ENCODE results near the gene TRIM24.
A peak's percentile ranks its signal among the peaks of the same experiment; 100 is the strongest.
"Not testable (repeated sequence)": the region's sequence is repeated elsewhere in the genome, so short reads cannot be mapped to it uniquely, and the experiment has no call there.

The TRIM24 gene

DNA sequence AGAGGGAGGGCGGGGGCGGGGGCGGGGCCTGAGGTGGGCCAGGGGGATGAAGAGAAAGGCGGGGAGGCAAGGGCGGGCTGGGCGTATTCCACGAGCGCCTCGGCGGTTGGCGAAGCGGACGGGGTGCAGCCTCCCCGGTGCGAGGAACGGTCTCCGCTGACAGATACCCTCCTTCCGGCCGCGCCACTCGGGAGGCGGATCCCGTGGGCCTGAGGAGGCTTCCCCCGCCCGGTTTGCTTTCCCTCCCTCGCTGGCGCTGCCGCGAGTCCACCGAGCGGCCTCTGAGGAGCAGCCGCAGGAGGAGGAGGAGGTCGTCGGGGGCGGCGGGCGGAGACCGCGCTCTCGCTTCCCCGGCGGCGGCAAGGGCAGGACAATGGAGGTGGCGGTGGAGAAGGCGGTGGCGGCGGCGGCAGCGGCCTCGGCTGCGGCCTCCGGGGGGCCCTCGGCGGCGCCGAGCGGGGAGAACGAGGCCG, at the start of gene TRIM24:
TRIM24 (plus strand) TSS at position 84 of the 473 bp plus-strand sequence; CDS start at position 374, 290 bp downstream.
- TF ChIP-seq POLR2A (IDR thresholded peaks at IDR 0.05; ENCODE audit: low read length) (peak; percentile 93), GATA1 (IDR thresholded peaks at IDR 0.05; ENCODE audit: low read depth, low read length) (no peak)
- no peak for DNase-seq

DNA sequence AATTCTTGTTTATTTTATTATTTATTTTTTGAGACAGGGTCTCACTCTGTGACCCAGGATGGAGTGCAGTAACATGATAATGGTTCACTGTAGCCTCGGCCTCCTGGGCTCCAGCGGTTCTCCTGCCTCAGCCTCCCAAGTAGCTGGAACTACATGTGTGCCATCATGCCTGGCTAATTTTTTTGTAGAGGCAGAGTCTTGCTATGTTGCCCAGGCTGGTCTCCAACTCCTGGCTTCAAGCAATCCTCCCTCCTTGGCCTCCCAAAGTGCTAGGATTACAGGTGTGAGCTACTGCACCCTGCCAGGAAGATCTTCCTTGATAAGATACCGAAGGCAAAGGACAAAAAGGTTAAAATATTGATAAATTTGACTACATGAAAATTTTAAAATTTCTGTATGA, 48.0 kb upstream of the TRIM24 start:
- DNase-seq = not testable (repeated sequence)

DNA sequence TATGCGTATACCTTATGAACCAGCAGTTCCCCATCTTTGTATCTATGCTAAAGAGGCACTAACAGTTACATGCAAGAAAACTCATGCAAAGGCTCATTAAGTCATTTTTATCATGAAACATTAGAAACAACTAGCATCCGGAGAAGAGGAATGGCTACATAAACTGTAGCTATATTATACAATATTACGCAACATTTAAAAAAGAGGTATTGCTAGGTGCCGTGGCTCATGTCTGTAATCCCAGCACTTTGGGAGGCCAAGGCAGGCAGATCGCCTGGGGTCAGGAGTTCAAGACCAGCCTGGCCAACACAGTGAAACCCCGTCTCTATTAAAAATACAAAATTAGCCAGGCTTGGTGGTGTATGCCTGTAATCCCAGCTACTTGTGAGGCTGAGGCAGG, 47.1 kb upstream of the TRIM24 start:
- not testable (repeated sequence) for DNase-seq

DNA sequence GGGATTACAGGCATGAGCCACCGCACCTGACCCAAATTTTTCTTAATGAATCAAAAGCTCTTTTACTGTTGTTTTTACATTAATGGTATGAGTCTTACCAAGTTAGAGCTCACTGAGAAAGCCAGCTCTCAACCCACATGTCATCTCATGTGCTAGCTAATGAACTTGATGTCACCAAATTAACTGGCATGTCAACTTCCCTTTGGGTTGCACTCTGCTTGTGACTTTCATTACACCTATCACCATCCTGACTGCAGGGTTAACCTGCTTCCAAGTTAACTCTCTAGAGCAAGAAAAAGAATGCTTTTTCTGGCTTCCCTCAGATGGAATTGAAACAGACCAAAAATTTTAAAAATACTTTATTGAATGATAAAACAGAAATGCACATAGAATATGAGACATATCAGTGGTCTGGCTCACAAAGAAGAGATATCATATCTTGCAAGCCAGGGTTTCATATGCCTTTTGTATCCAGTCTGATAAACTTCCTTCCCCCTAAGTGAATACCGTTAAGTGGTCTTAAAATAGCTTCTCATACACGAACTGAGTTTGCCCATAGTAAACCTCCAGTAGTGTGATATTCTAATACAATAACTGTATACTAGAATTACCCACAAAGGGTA, 42.9 kb upstream of the TRIM24 start:
- peak; percentile 48 to 74 for DNase-seq
- TF ChIP-seq POLR2A (IDR thresholded peaks at IDR 0.05; ENCODE audit: low read length) (no peak), GATA1 (IDR thresholded peaks at IDR 0.05; ENCODE audit: low read depth, low read length) (no peak)

DNA sequence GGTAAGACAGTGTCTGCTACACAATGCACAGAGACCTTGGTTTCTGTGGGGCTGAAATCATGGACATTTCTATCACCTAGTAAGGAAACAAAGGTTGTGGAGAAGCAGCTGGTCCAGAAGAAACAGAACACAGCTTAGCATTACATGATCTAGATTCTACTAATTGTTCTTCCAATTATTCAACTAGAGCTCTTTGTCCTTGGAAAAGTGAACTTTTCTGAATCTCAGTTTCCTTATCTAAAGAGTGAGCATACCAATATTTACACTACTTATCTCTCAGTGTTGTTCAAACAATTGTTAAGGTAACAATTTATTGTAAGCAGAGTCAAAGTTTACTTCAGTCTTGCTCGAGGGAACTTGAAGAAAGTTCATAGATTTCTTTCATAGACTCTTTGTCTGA, 42.3 kb upstream of the TRIM24 start:
- DNase-seq = peak in 1 of 2 experiments; percentile 34
- TF ChIP-seq POLR2A (IDR thresholded peaks at IDR 0.05; ENCODE audit: low read length) (no peak), GATA1 (IDR thresholded peaks at IDR 0.05; ENCODE audit: low read depth, low read length) (no peak)

DNA sequence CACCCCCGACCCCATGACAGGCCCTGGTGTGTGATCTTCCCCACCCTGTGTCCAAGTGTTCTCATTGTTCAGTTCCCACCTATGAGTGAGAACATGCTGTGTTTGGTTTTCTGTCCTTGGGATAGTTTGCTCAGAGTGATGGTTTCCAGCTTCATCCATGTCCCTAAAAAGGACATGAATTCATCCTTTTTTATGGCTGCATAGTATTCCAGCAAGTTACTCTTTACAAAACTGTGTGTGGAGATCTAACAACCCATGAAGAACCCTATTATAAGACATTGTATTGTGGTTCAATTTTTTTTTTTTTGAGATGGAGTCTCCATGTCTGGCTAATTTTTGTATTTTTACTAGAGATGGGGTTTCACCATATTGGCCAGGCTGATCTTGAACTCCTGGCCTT, 41.7 kb upstream of the TRIM24 start:
- not testable (repeated sequence) for DNase-seq

DNA sequence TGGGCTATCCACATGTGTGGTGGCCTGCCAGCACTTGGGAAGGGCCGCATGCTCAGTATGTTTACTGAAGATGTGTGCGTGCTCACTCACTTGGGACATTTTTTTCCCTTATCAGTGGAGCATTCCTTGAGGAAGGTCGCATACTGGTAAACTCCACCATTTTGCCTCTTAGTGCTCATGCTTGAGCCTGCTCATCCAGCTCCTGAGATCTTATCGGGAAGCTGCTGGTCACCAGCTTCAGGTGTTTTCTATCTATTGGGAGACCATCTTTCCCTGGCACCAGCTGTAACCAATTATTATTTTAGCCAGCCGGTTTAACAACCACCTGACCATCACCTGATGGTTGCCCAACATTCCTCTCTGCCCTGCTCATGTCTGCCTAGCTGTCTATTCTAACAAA, 35.0 kb upstream of the TRIM24 start:
- no peak for DNase-seq
- no peak for TF ChIP-seq POLR2A (IDR thresholded peaks at IDR 0.05; ENCODE audit: low read length)
- TF ChIP-seq GATA1 (IDR thresholded peaks at IDR 0.05; ENCODE audit: low read depth, low read length) = no peak

DNA sequence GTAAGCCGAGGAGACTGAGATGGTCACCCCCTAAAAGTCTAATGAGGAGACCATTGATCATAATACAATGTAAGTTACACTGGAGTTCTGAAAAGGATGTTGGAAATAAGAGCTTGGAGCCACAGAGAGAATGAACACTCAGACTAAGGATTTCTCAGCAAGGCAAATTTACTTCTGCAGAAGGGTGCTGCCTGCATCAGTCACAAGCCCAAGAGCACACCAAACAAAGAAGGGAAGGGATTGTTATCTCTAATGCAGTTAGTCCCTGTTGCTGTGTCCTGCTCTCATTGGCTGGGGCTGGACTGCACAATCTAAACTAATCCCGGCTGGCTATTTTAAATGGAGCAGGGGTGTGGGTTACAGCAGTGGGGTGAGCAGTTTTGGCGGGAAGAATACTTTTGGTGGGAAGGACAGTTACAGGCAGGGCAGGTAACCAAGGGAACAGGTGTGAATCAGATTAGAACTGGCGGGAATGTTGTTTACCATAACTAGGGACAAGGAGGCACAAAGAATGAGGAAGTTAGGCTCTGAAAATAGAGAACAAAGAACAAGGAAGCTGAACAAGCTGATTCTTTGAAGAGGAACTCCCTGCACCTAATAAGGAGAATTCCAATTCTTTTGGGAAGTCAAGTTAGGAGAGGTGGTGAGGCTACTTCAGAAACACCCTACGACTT, 30.3 kb upstream of the TRIM24 start:
- TF ChIP-seq GATA1 (IDR thresholded peaks at IDR 0.05; ENCODE audit: low read depth, low read length) = no peak
- no peak for TF ChIP-seq POLR2A (IDR thresholded peaks at IDR 0.05; ENCODE audit: low read length)
- DNase-seq = peak; percentile 12 to 16

DNA sequence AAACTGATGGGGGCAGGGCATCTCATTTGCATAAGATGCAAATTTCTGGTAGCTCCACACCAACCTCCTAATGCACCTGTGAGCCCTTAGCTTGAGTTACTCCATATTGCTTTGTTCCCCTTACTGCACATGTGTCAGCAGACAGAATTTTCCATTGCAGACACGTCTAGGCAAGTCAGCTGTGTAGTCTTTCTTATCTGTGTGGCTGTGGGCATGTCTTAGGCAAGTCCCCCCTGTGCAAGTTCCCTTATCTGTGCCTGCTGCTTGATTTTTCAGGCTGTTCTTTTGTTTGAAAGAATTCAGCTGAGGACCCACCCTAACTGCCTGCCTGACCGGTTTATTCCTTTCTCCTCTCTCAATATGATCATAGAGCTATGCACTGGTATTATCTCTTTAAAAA, 28.5 kb upstream of the TRIM24 start:
- TF ChIP-seq POLR2A (IDR thresholded peaks at IDR 0.05; ENCODE audit: low read length) (no peak), GATA1 (IDR thresholded peaks at IDR 0.05; ENCODE audit: low read depth, low read length) (no peak)
- peak; percentile 30 to 56 for DNase-seq

DNA sequence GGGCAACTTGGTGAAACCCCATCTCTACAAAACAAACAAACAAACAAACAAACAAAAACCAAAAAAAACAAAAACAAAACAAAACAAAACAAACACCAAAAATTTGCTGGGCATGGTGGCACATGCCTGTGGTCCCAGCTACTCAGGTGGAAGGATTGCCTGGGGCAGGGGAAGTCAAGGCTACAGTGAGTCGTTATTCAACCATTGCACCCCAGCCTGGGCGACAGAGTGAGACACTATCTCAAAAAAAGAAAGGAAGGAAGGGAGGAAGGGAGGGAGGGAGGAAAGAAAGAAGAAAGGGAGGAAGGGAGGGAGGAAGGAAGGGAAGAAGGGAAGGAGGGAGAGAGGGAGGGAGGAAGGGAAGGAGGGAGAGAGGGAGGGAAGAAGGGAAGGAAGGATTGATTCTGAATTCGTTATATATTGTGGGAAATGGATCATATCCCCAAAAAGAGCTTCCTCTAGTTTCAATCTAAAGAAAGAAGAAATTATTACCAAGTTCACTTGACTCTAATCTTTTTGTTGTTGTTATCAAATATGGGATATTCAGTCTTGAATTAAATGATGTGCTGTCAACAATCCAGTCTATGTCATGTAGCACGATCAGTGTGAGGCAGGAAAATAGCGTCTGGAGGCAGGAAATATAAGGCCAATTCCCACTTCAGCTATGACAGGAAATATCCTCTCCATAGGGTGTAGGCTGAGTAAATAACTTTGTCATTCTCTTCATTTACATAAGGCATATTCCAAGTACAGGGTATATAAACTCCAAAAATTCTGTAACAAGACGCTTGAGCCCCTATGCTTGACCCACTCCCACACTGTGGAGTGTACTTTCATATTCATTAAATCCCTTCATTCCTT, 26.2 kb upstream of the TRIM24 start:
- DNase-seq = no peak
- TF ChIP-seq POLR2A (IDR thresholded peaks at IDR 0.05; ENCODE audit: low read length) = no peak
- no peak for TF ChIP-seq GATA1 (IDR thresholded peaks at IDR 0.05; ENCODE audit: low read depth, low read length)

DNA sequence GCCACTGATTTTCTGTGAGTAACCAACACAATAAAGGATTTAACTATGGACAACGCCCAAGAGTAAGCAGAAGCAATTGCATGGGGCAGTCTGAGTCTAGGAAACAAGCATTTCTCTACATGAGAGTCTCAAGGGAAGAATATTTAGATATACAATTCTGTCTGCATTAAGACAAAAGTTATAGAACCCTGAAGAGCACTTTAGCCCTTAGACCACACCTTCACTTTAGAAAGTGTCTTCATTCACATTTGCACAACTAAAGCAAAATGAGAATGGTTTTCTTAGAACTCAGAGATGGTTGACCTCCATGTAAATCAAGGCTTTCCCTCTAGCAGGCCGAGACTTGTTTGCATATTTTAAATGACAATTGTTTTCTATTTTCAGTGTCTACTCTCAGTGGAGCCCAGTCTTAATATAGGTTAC, 25.5 kb upstream of the TRIM24 start:
- no peak for DNase-seq
- TF ChIP-seq GATA1 (IDR thresholded peaks at IDR 0.05; ENCODE audit: low read depth, low read length) (no peak), POLR2A (IDR thresholded peaks at IDR 0.05; ENCODE audit: low read length) (no peak)

DNA sequence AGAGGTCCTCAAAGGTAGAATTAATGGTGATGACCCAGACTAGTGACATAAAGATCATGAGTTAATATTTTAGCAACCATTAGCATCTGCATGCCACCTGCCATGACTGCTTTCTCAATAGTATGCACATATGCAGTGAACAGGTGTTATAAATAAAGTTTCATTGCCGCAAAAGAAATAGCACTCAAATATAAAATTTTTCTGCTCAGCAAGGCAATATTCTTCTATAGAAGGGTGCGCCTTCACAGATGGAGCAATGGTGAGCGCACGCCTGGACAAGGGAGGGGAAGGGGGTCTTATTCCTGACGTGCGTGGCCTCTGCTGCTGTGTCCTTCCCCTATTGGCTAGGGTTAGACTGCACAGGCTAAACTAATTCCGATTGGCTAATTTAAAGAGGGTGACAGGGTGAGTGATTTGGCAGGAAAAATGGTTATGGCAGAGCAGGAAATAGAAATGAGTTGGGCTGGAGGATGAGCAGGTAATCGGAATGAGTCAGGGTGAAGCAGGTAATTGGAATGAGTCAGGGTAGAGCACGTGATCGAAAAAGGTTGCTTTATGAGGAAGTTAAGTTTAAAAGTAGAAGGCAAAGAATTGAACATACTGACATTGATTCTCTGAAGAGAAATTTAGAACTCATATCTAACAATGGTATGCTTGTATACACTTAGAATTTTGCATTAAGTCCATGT, 24.7 kb upstream of the TRIM24 start:
- DNase-seq = no peak
- TF ChIP-seq POLR2A (IDR thresholded peaks at IDR 0.05; ENCODE audit: low read length) (no peak), GATA1 (IDR thresholded peaks at IDR 0.05; ENCODE audit: low read depth, low read length) (no peak)

DNA sequence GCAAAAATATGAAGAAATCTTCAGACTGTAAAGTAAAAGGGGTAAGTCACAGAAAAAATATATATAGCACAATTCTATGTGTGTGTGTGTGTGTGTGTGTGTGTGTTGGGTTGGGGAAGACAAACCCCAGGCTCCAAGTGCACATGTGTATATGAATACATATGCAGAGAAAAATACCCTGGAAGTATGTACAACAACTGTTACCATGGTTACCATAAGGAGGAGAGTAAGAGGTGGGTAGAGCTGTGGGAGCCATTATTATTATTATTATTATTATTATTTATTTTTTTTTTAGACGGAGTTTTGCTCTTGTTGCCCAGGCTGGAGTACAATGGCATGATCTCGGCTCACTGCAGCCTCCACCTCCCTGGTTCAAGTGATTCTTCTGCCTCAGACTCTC, 23.7 kb upstream of the TRIM24 start:
- no peak for DNase-seq

DNA sequence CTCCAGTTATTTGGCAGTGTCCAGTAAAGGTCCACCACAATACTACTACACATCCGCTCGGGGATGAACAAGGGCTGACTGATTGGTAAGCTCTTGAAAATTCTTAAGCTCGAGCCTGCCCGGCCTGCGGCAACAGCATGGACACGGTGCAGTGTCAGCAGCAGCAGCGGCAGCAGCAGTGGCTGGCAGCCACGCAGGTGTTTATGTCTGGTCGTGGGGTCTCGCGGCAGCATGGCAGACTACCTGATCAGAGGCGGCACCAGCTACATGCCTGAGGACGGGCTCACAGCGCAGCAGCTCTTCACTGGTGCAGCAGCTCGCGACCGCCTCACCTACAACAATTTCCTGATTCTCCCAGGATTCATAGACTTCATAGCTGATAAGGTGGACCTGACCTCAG, 19.6 kb upstream of the TRIM24 start:
- no peak for TF ChIP-seq GATA1 (IDR thresholded peaks at IDR 0.05; ENCODE audit: low read depth, low read length)
- no peak for TF ChIP-seq POLR2A (IDR thresholded peaks at IDR 0.05; ENCODE audit: low read length)
- no peak for DNase-seq

More for the DNA sequence above, 23.7 kb upstream of the TRIM24 start:
- no peak for TF ChIP-seq GATA1 (IDR thresholded peaks at IDR 0.05; ENCODE audit: low read depth, low read length)
- no peak for TF ChIP-seq POLR2A (IDR thresholded peaks at IDR 0.05; ENCODE audit: low read length)
